Body of pancreas (tissue), 4 donors: ENCODE data around the gene OSBPL2. TPM values are rescaled to one million over a fixed set of nuclear protein-coding genes. Genes with fewer than 3 reads are reported as not detected.

Experiments
- ATAC-seq: fragments of 150-250 bp; one replicate; pipeline ENCODE4 v1.9.1; 2016
- DNase-seq, 4 donors: peaks; one replicate each; pipeline ENCODE4 v3.0.0-alpha.2; 2019
- H3K27ac ChIP-seq, 4 donors: fragments of 200-600 bp; sonication (generic); 1 replicate in 3 of 4; 2 replicates in 1 of 4; pipeline versions ENCODE4 v1.5.1 to v1.6.1; 2016 to 2019; ENCODE audit warnings: mild to moderate bottlenecking in 1 of 4, mixed read lengths in 1 of 4, moderate library complexity in 1 of 4
- H3K27me3 ChIP-seq, 2 donors: fragments of 200-600 bp; sonication (generic); one replicate each; pipeline ENCODE4 v1.6.0; 2016; ENCODE audit warnings: mild to moderate bottlenecking in 1 of 2
- H3K36me3 ChIP-seq, 2 donors: fragments of 200-600 bp; sonication (generic); replicated peaks in 1 of 2; 2 replicates each; pipeline ENCODE4 v1.5.1; 2016; ENCODE audit warnings: low read depth in 2 of 2; ENCODE audit not compliant: insufficient read depth in 1 of 2
- H3K4me1 ChIP-seq: fragments of 200-600 bp; sonication (generic); one replicate; pipeline ENCODE4 v1.6.0; 2016
- H3K4me3 ChIP-seq, 2 donors: fragments of 200-600 bp; sonication (generic); 1 replicate in 1 of 2; 2 replicates in 1 of 2; pipeline ENCODE4 v1.5.1; 2016 to 2019
- H3K9me3 ChIP-seq, 3 donors: fragments of 200-600 bp; sonication (generic); 1 replicate in 2 of 3; 2 replicates in 1 of 3; pipeline ENCODE4 v1.5.1; 2016
- CTCF ChIP-seq, 7 experiments: fragments of 450-650 bp in 4 of 7; fragments of 200-600 bp in 3 of 7; sonication (generic) in 3 of 7; IDR thresholded peaks; one replicate each; pipeline ENCODE4 v1.5.1; 2016 to 2019; ENCODE audit warnings: antibody characterized with exemption in 7 of 7
- POLR2A ChIP-seq, 3 donors: fragments of 450-650 bp; IDR thresholded peaks; one replicate each; pipeline ENCODE4 v1.6.1; 2016; ENCODE audit warnings: antibody characterized with exemption in 3 of 3, mild to moderate bottlenecking in 2 of 3
- WGBS, 2 donors: methylation state at CpG; one replicate each; pipeline ENCODE4 v1.1.5; 2017; 5-methylcytosine and 5-hydroxymethylcytosine counted together
- intact Hi-C: fragments of 100-400 bp; cut with DNase I; formaldehyde crosslinking; loops from one replicate; pipeline ENCODE4 v1.15.1; 2023
- total RNA-seq, 2 donors: library from RNA; depleted of rRNA; stranded (reverse); fragments of >200 nt; gene quantifications; one replicate each; pipeline ENCODE4 v1.1.0, GENCODE V29; 2016

The OSBPL2 gene
- total RNA-seq, 2 donors from 2014 or later = 54.5 to 71.9 TPM

DNA sequence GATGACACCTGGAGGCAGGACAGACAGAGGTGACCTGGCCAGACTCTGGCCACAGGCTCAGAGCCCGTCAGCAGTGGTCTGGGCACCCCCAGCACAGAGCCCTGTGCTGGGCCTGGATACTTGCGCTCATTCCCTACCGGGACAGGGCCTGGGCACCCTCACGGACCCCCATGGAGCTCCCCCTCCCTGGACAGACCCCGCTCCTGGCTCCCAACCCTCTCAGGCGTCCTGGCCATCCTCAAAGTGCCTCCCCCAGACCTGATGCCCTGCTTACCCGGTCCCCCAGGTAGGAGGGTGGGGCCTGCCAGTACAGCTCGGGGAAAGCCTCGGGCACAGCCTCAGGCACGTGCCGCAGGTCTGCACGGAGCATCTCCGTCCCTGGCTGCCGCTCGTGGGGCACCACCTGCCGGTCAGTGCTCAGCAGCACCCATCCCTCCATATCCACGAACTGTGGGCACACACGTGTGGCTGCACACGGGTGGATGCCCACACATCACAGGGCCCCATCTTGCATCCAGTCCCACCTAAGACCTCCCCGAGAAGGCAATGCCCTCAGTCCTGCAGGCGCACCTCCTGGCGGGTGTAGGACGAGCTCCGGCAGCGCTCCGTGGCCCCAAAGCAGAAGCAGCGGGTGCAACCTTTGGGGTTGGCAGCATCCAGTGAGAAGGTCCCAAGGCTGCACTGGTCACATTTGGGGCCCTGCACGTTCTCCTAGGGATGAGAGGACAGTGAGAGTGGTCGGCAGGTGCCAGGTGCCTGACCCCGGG is 88.8 kb downstream of the OSBPL2 start:
- WGBS, 2 donors = 87 to 93% methylated on average over 13 to 27 of the region's 30 CpGs
- peaks cover 0 to 26% of the 10 kb centered on the region in 2 donors for H3K36me3 ChIP-seq
- no peaks in the 10 kb centered on the region for H3K9me3 ChIP-seq
- no peak for ATAC-seq
- intact Hi-C loops = no loop called here
- no peak overlapping the region for H3K27ac ChIP-seq
- DNase-seq = no peak
- TF ChIP-seq CTCF (IDR thresholded peaks at IDR 0.05) = no peak
- no peak for TF ChIP-seq POLR2A (IDR thresholded peaks at IDR 0.05)
- H3K27me3 ChIP-seq = no peaks in the 10 kb centered on the region
- no peaks in the 10 kb centered on the region for H3K4me1 ChIP-seq
- H3K4me3 ChIP-seq = no peak overlapping the region

- TF ChIP-seq CTCF (IDR thresholded peaks at IDR 0.05) = no peak
- no peak for TF ChIP-seq POLR2A (IDR thresholded peaks at IDR 0.05)
- no peak overlapping the region for H3K27ac ChIP-seq
- intact Hi-C loops = no loop called here
- no peak overlapping the region for H3K4me3 ChIP-seq
- H3K27me3 ChIP-seq = no peaks in the 10 kb centered on the region
- no peaks in the 10 kb centered on the region for H3K4me1 ChIP-seq
- WGBS, 2 donors = 90 to 91% methylated on average over 23 to 30 of the region's 33 CpGs
- ATAC-seq = no peak
- DNase-seq = no peak
- no peaks in the 10 kb centered on the region for H3K9me3 ChIP-seq
- H3K36me3 ChIP-seq = peaks cover 0 to 26% of the 10 kb centered on the region in 2 donors
Observed at GRCh38 chr20:62327726-62328495, 89.6 kb downstream of the OSBPL2 start.

- TF ChIP-seq CTCF (IDR thresholded peaks at IDR 0.05) (no peak), POLR2A (IDR thresholded peaks at IDR 0.05) (no peak)
- Histone ChIP-seq H3K4me3 (no peak overlapping the region), H3K36me3 (peaks cover 0 to 27% of the 10 kb centered on the region in 2 donors), H3K27ac (no peak overlapping the region), H3K4me1 (no peaks in the 10 kb centered on the region), H3K9me3 (no peaks in the 10 kb centered on the region), H3K27me3 (no peaks in the 10 kb centered on the region)
- intact Hi-C loops = no loop called here
- ATAC-seq (no peak), DNase-seq (no peak)
- WGBS, 2 donors = 91% methylated on average over 26 of the region's 26 CpGs; no CpG with 5 or more reads in 1 of the 2 donors
Observed at GRCh38 chr20:62328684-62329388, 90.5 kb downstream of the OSBPL2 start.

- 94 to 100% methylated on average over 4 to 32 of the region's 37 CpGs for WGBS, 2 donors
- Histone ChIP-seq H3K9me3 (no peaks in the 10 kb centered on the region), H3K4me3 (no peak overlapping the region), H3K27ac (no peak overlapping the region), H3K27me3 (no peaks in the 10 kb centered on the region), H3K4me1 (no peaks in the 10 kb centered on the region), H3K36me3 (peaks cover 0 to 29% of the 10 kb centered on the region in 2 donors)
- ATAC-seq = no peak
- intact Hi-C loops = no loop called here
- DNase-seq = no peak
- TF ChIP-seq POLR2A (IDR thresholded peaks at IDR 0.05) (no peak), CTCF (IDR thresholded peaks at IDR 0.05) (no peak)
Observed at GRCh38 chr20:62329389-62330377, 91.4 kb downstream of the OSBPL2 start.
